ENCODE data around the gene SKI. TPM values are rescaled to one million over a fixed set of nuclear protein-coding genes. Genes with fewer than 3 reads are reported as not detected.
A peak's percentile ranks its signal among the peaks of the same experiment; 100 is the strongest.

SKI gene
- total RNA-seq, 1 experiment from 2014 or later: 89.5 TPM

DNA sequence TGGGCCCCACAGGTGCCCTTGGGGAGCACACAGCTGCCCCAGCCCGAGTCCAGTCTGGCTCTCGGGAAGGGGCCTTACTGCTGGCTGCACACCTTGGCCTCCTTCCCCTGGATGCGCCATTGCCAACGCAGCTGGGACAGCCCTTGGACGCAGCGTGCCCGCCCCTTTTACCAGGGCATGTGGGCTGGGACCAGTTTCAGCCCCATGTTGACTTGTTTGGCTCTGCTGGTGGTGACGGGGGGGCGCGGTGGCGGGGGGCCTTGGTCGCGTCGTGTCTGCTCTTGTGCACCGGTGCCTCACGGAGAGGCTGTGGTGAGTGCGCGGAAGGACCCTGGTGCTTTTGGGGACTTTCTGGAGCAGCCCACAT lies 19.6 kb downstream of the SKI start:
- Histone ChIP-seq H3K79me1 (ENCODE audit: insufficient read depth, low read depth, low read length, poor library complexity, severe bottlenecking) (peaks cover 7% of the 10 kb centered on the region), H4K20me1 (ENCODE audit: control insufficient read depth, insufficient read depth, insufficient read length) (peaks cover 3% of the 10 kb centered on the region), H4K91ac (ENCODE audit: insufficient read length, low read depth, low read length) (peak overlapping the region; percentile 43), H2BK120ac (ENCODE audit: low read depth, low read length, poor library complexity, severe bottlenecking) (peak overlapping the region; percentile 0), H3K18ac (ENCODE audit: insufficient read length, low read depth, low read length) (peak overlapping the region; percentile 63), H2AFZ (ENCODE audit: low read length) (no peak overlapping the region), H3K4me1 (ENCODE audit: insufficient read depth, low read length) (peaks cover 22% of the 10 kb centered on the region), H3K4ac (ENCODE audit: low read depth, low read length) (peak overlapping the region; percentile 0), H3K27me3 (ENCODE audit: insufficient read depth, low read length) (no peaks in the 10 kb centered on the region), H3K27ac (ENCODE audit: insufficient read length, low read depth, low read length) (no peak overlapping the region), H3K23ac (ENCODE audit: insufficient read length, low read depth, low read length) (no peak overlapping the region), H4K5ac (ENCODE audit: insufficient read length, low read depth, low read length) (no peak overlapping the region), H3K79me2 (ENCODE audit: insufficient read depth, low read length) (peaks cover 53% of the 10 kb centered on the region), H2BK5ac (ENCODE audit: insufficient read length, low read length) (no peak overlapping the region), H3K14ac (ENCODE audit: insufficient read depth, low read length) (peak overlapping the region; percentile 26), H3K4me2 (ENCODE audit: insufficient read depth, insufficient read length, low read length) (no peak overlapping the region), H2AK5ac (ENCODE audit: insufficient read length, low read length) (no peak overlapping the region), H3K23me2 (ENCODE audit: insufficient read length, low read depth, low read length, poor library complexity, severe bottlenecking) (no peaks in the 10 kb centered on the region), H3K9me3 (ENCODE audit: control insufficient read depth, low read depth, low read length) (no peaks in the 10 kb centered on the region), H2BK15ac (ENCODE audit: low read depth, low read length) (no peak overlapping the region), H3K9ac (ENCODE audit: extremely low read depth, insufficient read length, low read length) (no peak overlapping the region), H2BK12ac (ENCODE audit: insufficient read length, low read depth, low read length) (no peak overlapping the region), H4K8ac (replicated peaks; ENCODE audit: insufficient read length, low read depth, low read length) (no peak overlapping the region), H3K56ac (ENCODE audit: insufficient read length, low read depth, low read length) (no peak overlapping the region), H3T11ph (ENCODE audit: low read length) (no peak overlapping the region), H2BK20ac (ENCODE audit: low read depth, low read length, poor library complexity, severe bottlenecking) (no peak overlapping the region)
- Mint-ChIP-seq H3K36me3 (ENCODE audit: insufficient read depth in 1 of 3, low read depth in 3 of 3) (peaks cover 13 to 16% (median 14%) of the 10 kb centered on the region in 3 experiments), H3K27ac (peak overlapping the region; percentile 96 to 98 (median 98)), H3K9me3 (no peaks in the 10 kb centered on the region), H3K4me3 (peak overlapping the region; percentile 10 to 57; a peak in 1 of 5 replicates), H3K27me3 (ENCODE audit: low read depth) (no peaks in the 10 kb centered on the region), H3K4me1 (peaks cover 69 to 73% of the 10 kb centered on the region in 2 experiments)
- DNase-seq: no peak
- no CpG with 5 or more reads among the region's 18 CpGs for WGBS (ENCODE audit: extremely low coverage, insufficient read length, low lambda C conversion rate)
- TF ChIP-seq CTCF (conservative IDR thresholded peaks at IDR 0.05): no peak
